ENCODE results near the gene PPP1R11. TPM values are rescaled to one million over a fixed set of nuclear protein-coding genes. Genes with fewer than 3 reads are reported as not detected.
A peak's percentile ranks its signal among the peaks of the same experiment; 100 is the strongest.

PPP1R11 gene
- total and polyA plus RNA-seq, 9 of the 15 experiments (the other 6 are each of a cell fraction or from before 2014, with no cell fraction given) = 17.8 to 94.8 (median 44.6) TPM

DNA sequence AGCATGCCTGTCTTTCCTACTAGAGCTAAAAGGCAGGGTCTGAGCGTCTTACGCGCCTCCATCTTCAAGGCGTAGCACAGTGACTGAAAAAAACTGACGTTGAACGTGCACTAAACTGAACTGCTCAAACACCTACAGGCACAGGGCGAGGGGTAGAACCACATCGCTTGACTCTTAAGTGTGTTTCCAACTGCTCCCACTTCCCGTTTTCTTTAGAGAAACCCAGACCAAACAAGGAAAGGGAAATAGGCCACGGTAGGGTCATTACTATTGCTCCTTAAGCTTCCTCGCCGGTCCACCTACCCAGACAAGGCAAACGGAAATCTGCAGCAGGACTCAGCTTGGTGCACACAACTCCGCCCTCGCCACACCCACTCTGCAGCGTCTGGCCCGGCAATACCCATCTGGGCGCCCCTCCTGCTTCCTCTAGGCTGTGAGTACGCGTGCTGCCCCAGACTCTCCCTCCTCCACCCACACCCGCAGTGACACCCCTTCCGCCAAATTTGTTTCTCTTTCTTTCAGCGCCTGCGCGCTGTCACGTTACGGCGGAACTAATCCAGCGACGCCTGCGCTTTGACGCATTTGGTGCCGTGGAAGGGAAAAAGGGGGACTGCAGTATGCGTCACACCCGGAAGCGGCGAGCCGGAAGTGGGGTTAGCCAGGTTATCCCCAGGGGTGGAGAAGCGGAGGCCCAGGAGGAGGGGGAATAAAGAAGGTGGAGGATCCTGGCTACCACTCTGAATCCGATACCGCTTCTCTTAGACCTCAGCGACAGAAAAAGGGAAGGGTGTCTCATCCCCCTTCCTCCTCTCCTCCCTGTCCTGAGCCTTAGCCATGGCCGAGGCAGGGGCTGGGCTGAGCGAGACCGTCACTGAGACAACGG is at the start of gene PPP1R11 (continued):
- TF ChIP-seq MYNN (IDR thresholded peaks at IDR 0.05) = peak; percentile 99
- TF ChIP-seq MYNN (CRISPR knock-in tag; IDR thresholded peaks at IDR 0.05) = 0 out of 2 replicates have a peak, but pooled peaks have one; percentile 84
- TF ChIP-seq RNF2 (IDR thresholded peaks at IDR 0.05) = peak; percentile 72; the same call in 1 of the 2 replicates
- TF ChIP-seq ZNF586 (CRISPR knock-in tag; conservative IDR thresholded peaks at IDR 0.05) = 0 out of 2 replicates have a peak, but pooled peaks have one; percentile 24
- 0 out of 2 replicates have a peak, but pooled peaks have one; percentile 2 for TF ChIP-seq MAFK (IDR thresholded peaks at IDR 0.05; ENCODE audit: low read length)
- no peak for TF ChIP-seq MCM7 (IDR thresholded peaks at IDR 0.05)
- TF ChIP-seq SMAD2 (IDR thresholded peaks at IDR 0.05; ENCODE audit: low read depth, low read length) = no peak
- TF ChIP-seq, protein P1, sequence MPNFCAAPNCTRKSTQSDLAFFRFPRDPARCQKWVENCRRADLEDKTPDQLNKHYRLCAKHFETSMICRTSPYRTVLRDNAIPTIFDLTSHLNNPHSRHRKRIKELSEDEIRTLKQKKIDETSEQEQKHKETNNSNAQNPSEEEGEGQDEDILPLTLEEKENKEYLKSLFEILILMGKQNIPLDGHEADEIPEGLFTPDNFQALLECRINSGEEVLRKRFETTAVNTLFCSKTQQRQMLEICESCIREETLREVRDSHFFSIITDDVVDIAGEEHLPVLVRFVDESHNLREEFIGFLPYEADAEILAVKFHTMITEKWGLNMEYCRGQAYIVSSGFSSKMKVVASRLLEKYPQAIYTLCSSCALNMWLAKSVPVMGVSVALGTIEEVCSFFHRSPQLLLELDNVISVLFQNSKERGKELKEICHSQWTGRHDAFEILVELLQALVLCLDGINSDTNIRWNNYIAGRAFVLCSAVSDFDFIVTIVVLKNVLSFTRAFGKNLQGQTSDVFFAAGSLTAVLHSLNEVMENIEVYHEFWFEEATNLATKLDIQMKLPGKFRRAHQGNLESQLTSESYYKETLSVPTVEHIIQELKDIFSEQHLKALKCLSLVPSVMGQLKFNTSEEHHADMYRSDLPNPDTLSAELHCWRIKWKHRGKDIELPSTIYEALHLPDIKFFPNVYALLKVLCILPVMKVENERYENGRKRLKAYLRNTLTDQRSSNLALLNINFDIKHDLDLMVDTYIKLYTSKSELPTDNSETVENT (CRISPR knock-in tag; IDR thresholded peaks at IDR 0.05) = peak; percentile 37; the same call in 1 of the 2 replicates
- peak; percentile 93 for TF ChIP-seq POLR2A (conservative IDR thresholded peaks at IDR 0.05)
- peak in 1 of 2 experiments; percentile 51; a peak in 1 of 3 replicates for TF ChIP-seq CBX3 (IDR thresholded peaks at IDR 0.05; ENCODE audit: borderline replicate concordance in 1 of 2, low read length in 2 of 2)
- TF ChIP-seq ASH1L (IDR thresholded peaks at IDR 0.05; ENCODE audit: borderline replicate concordance, low read depth, partially characterized antibody) = peak; percentile 67
- TF ChIP-seq MYC (IDR thresholded peaks at IDR 0.05; ENCODE audit: low read depth, low read length) = peak; percentile 94
- no peak; the same call in 1 of the 2 replicates for TF ChIP-seq MYC (CRISPR knock-in tag; IDR thresholded peaks at IDR 0.05; ENCODE audit: borderline replicate concordance, low read depth)
- peak; percentile 85 for TF ChIP-seq TAF9B (IDR thresholded peaks at IDR 0.05; ENCODE audit: partially characterized antibody)
- peak; percentile 81 for TF ChIP-seq POU5F1 (IDR thresholded peaks at IDR 0.05; ENCODE audit: borderline replicate concordance, low read depth, low read length, partially characterized antibody)
- peak; percentile 29 for TF ChIP-seq TCF3 (CRISPR knock-in tag; IDR thresholded peaks at IDR 0.05)
- TF ChIP-seq, protein P2, sequence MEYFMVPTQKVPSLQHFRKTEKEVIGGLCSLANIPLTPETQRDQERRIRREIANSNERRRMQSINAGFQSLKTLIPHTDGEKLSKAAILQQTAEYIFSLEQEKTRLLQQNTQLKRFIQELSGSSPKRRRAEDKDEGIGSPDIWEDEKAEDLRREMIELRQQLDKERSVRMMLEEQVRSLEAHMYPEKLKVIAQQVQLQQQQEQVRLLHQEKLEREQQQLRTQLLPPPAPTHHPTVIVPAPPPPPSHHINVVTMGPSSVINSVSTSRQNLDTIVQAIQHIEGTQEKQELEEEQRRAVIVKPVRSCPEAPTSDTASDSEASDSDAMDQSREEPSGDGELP (CRISPR knock-in tag; IDR thresholded peaks at IDR 0.05; ENCODE audit: borderline replicate concordance) = peak; percentile 96
- TF ChIP-seq, protein P3, sequence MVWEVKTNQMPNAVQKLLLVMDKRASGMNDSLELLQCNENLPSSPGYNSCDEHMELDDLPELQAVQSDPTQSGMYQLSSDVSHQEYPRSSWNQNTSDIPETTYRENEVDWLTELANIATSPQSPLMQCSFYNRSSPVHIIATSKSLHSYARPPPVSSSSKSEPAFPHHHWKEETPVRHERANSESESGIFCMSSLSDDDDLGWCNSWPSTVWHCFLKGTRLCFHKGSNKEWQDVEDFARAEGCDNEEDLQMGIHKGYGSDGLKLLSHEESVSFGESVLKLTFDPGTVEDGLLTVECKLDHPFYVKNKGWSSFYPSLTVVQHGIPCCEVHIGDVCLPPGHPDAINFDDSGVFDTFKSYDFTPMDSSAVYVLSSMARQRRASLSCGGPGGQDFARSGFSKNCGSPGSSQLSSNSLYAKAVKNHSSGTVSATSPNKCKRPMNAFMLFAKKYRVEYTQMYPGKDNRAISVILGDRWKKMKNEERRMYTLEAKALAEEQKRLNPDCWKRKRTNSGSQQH (CRISPR knock-in tag; IDR thresholded peaks at IDR 0.05) = no peak
- TF ChIP-seq, protein P4, sequence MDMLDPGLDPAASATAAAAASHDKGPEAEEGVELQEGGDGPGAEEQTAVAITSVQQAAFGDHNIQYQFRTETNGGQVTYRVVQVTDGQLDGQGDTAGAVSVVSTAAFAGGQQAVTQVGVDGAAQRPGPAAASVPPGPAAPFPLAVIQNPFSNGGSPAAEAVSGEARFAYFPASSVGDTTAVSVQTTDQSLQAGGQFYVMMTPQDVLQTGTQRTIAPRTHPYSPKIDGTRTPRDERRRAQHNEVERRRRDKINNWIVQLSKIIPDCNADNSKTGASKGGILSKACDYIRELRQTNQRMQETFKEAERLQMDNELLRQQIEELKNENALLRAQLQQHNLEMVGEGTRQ (CRISPR knock-in tag; IDR thresholded peaks at IDR 0.05) = no peak
- peak; percentile 57; the same call in 1 of the 2 replicates for TF ChIP-seq EP300 (IDR thresholded peaks at IDR 0.05; ENCODE audit: low read length)
- TF ChIP-seq HNRNPLL (IDR thresholded peaks at IDR 0.05; ENCODE audit: low read depth, low read length, poor library complexity, severe bottlenecking) = peak; percentile 92
